ENCODE results near the gene PCDHA5. TPM values are rescaled to one million over a fixed set of nuclear protein-coding genes. Genes with fewer than 3 reads are reported as not detected.
A peak's percentile ranks its signal among the peaks of the same experiment; 100 is the strongest.

The PCDHA5 gene
- total and polyA plus RNA-seq, 2 experiments from 2014 or later = 0.15 to 2.5 TPM

- Histone ChIP-seq H3K27me3 (no peaks in the 10 kb centered on the region), H3K79me2 (peaks cover 11% of the 10 kb centered on the region), H2AFZ (no peak overlapping the region), H3K9me3 (ENCODE audit: low read depth) (peaks cover 16% of the 10 kb centered on the region), H3K4me1 (ENCODE audit: insufficient read depth) (no peaks in the 10 kb centered on the region), H3K4me3 (no peak overlapping the region), H3K9me2 (replicated peaks; ENCODE audit: insufficient read depth) (no peaks in the 10 kb centered on the region), H3K4me2 (peak overlapping the region; percentile 54), H3K36me3 (replicated peaks; ENCODE audit: insufficient read depth, low read depth) (no peaks in the 10 kb centered on the region), H4K20me1 (ENCODE audit: insufficient read depth, poor library complexity, severe bottlenecking) (no peaks in the 10 kb centered on the region), H3K27ac (no peak overlapping the region)
- DNase-seq (ENCODE audit: low spot score) = no peak
- TF ChIP-seq CTCF (IDR thresholded peaks at IDR 0.05; ENCODE audit: poor library complexity) = peak; percentile 5
- no peak for TF ChIP-seq EZH2 (IDR thresholded peaks at IDR 0.05; ENCODE audit: borderline replicate concordance)
- 95% methylated on average over 5 of the region's 5 CpGs for WGBS (ENCODE audit: low lambda C conversion rate, missing lambda C conversion rate)
These were observed 48.1 kb downstream of the PCDHA5 start for GRCh38 chr5:140869555-140869886.

GRCh38 chr5:140870221-140871201 lies 49.1 kb downstream of the PCDHA5 start:
- no peak overlapping the region for H3K4me3 ChIP-seq
- H3K79me2 ChIP-seq = peaks cover 11% of the 10 kb centered on the region
- TF ChIP-seq CTCF (IDR thresholded peaks at IDR 0.05; ENCODE audit: poor library complexity) = no peak
- no peak for TF ChIP-seq EZH2phosphoT487 (IDR thresholded peaks at IDR 0.05; ENCODE audit: low read depth, severe bottlenecking, unreplicated experiment)
- TF ChIP-seq EZH2 (IDR thresholded peaks at IDR 0.05; ENCODE audit: borderline replicate concordance) = no peak
- no peaks in the 10 kb centered on the region for H4K20me1 ChIP-seq (ENCODE audit: insufficient read depth, poor library complexity, severe bottlenecking)
- H3K27me3 ChIP-seq = no peaks in the 10 kb centered on the region
- peaks cover 16% of the 10 kb centered on the region for H3K9me3 ChIP-seq (ENCODE audit: low read depth)
- no peak overlapping the region for H3K4me2 ChIP-seq
- H3K4me1 ChIP-seq (ENCODE audit: insufficient read depth) = no peaks in the 10 kb centered on the region
- DNase-seq (ENCODE audit: low spot score) = no peak
- no peaks in the 10 kb centered on the region for H3K36me3 ChIP-seq (replicated peaks; ENCODE audit: insufficient read depth, low read depth)
- no peaks in the 10 kb centered on the region for H3K9me2 ChIP-seq (replicated peaks; ENCODE audit: insufficient read depth)
- H3K27ac ChIP-seq = no peak overlapping the region
- H2AFZ ChIP-seq = no peak overlapping the region
- whole genome bisulfite sequencing (ENCODE audit: low lambda C conversion rate, missing lambda C conversion rate) = 98% methylated on average over 102 of the region's 114 CpGs

Other genes with a start within 250 kb of the PCDHA5 start
- gene CD14, start 188.4 kb upstream of the PCDHA5 start, total RNA-seq = 0.84 and 2.3 TPM in 2 replicates
- gene CD14, start 188.4 kb upstream of the PCDHA5 start, polyA plus RNA-seq = 0.45 and 1.9 TPM in 2 replicates
- 10.0 and 25.8 TPM in 2 replicates for gene TMCO6, start 182.2 kb upstream of the PCDHA5 start, total RNA-seq
- gene TMCO6, start 182.2 kb upstream of the PCDHA5 start, polyA plus RNA-seq = 9.3 and 13.1 TPM in 2 replicates
- 82.7 and 82.9 TPM in 2 replicates for gene NDUFA2, start 174.0 kb upstream of the PCDHA5 start, total RNA-seq
- gene NDUFA2, start 174.0 kb upstream of the PCDHA5 start, polyA plus RNA-seq = 161 and 182 TPM in 2 replicates
- 68.7 and 72.2 TPM in 2 replicates for gene IK, start 173.8 kb upstream of the PCDHA5 start, total RNA-seq
- 75.0 and 83.2 TPM in 2 replicates for gene IK, start 173.8 kb upstream of the PCDHA5 start, polyA plus RNA-seq
- gene WDR55, start 156.7 kb upstream of the PCDHA5 start, total RNA-seq = 21.2 and 21.4 TPM in 2 replicates
- gene WDR55, start 156.7 kb upstream of the PCDHA5 start, polyA plus RNA-seq = 23.0 and 25.6 TPM in 2 replicates
- gene DND1, start 148.0 kb upstream of the PCDHA5 start, total RNA-seq = 0.36 and 1.3 TPM in 2 replicates
- gene DND1, start 148.0 kb upstream of the PCDHA5 start, polyA plus RNA-seq = 0.52 and 0.85 TPM in 2 replicates
- gene HARS1, start 130.2 kb upstream of the PCDHA5 start, total RNA-seq = 40.0 and 41.1 TPM in 2 replicates
- 56.6 and 58.8 TPM in 2 replicates for gene HARS1, start 130.2 kb upstream of the PCDHA5 start, polyA plus RNA-seq
- 22.8 and 26.9 TPM in 2 replicates for gene HARS2, start 130.2 kb upstream of the PCDHA5 start, total RNA-seq
- 28.6 and 32.3 TPM in 2 replicates for gene HARS2, start 130.2 kb upstream of the PCDHA5 start, polyA plus RNA-seq
- gene ZMAT2, start 121.2 kb upstream of the PCDHA5 start, total RNA-seq = 37.7 and 40.9 TPM in 2 replicates
- gene ZMAT2, start 121.2 kb upstream of the PCDHA5 start, polyA plus RNA-seq = 29.5 and 47.6 TPM in 2 replicates
- gene PCDHA1, start 35.5 kb upstream of the PCDHA5 start, total RNA-seq = 0.04 TPM in 1 of 2 replicates, not detected in the other
- gene PCDHA1, start 35.5 kb upstream of the PCDHA5 start, polyA plus RNA-seq = not detected in 2 replicates
- gene PCDHA2, start 26.8 kb upstream of the PCDHA5 start, total RNA-seq = 2.3 and 3.9 TPM in 2 replicates
- 2.0 and 2.6 TPM in 2 replicates for gene PCDHA2, start 26.8 kb upstream of the PCDHA5 start, polyA plus RNA-seq
- 0.84 and 1.1 TPM in 2 replicates for gene PCDHA3, start 20.6 kb upstream of the PCDHA5 start, total RNA-seq
- 0.12 and 0.49 TPM in 2 replicates for gene PCDHA3, start 20.6 kb upstream of the PCDHA5 start, polyA plus RNA-seq
- gene PCDHA4, start 14.5 kb upstream of the PCDHA5 start, total RNA-seq = 25.2 and 30.0 TPM in 2 replicates
- 9.1 and 12.3 TPM in 2 replicates for gene PCDHA4, start 14.5 kb upstream of the PCDHA5 start, polyA plus RNA-seq
- gene PCDHA6, start 6.3 kb downstream of the PCDHA5 start, total RNA-seq = 3.2 and 3.4 TPM in 2 replicates
- 0.27 and 0.38 TPM in 2 replicates for gene PCDHA6, start 6.3 kb downstream of the PCDHA5 start, polyA plus RNA-seq
- gene PCDHA7, start 12.7 kb downstream of the PCDHA5 start, total RNA-seq = 1.7 and 3.3 TPM in 2 replicates
- 0.11 and 0.95 TPM in 2 replicates for gene PCDHA7, start 12.7 kb downstream of the PCDHA5 start, polyA plus RNA-seq
- gene PCDHA8, start 19.6 kb downstream of the PCDHA5 start, total RNA-seq = 1.6 and 1.9 TPM in 2 replicates
- 0.13 and 0.44 TPM in 2 replicates for gene PCDHA8, start 19.6 kb downstream of the PCDHA5 start, polyA plus RNA-seq
- gene PCDHA9, start 26.8 kb downstream of the PCDHA5 start, total RNA-seq = 1.5 and 2.5 TPM in 2 replicates
- gene PCDHA9, start 26.8 kb downstream of the PCDHA5 start, polyA plus RNA-seq = 0.57 and 0.90 TPM in 2 replicates
- gene PCDHA10, start 34.3 kb downstream of the PCDHA5 start, total RNA-seq = 9.7 and 13.8 TPM in 2 replicates
- gene PCDHA10, start 34.3 kb downstream of the PCDHA5 start, polyA plus RNA-seq = 7.4 and 7.7 TPM in 2 replicates
- 1.8 and 4.5 TPM in 2 replicates for gene PCDHA11, start 47.3 kb downstream of the PCDHA5 start, total RNA-seq
- gene PCDHA11, start 47.3 kb downstream of the PCDHA5 start, polyA plus RNA-seq = 2.5 TPM in 2 replicates
- 18.7 TPM in 2 replicates for gene PCDHA12, start 53.7 kb downstream of the PCDHA5 start, total RNA-seq
- gene PCDHA12, start 53.7 kb downstream of the PCDHA5 start, polyA plus RNA-seq = 7.2 and 7.8 TPM in 2 replicates
- 4.1 and 4.3 TPM in 2 replicates for gene PCDHA13, start 60.5 kb downstream of the PCDHA5 start, total RNA-seq
- 0.27 and 1.2 TPM in 2 replicates for gene PCDHA13, start 60.5 kb downstream of the PCDHA5 start, polyA plus RNA-seq
- gene PCDHAC1, start 104.7 kb downstream of the PCDHA5 start, total RNA-seq = 6.3 and 7.0 TPM in 2 replicates
- 0.41 and 1.3 TPM in 2 replicates for gene PCDHAC1, start 104.7 kb downstream of the PCDHA5 start, polyA plus RNA-seq
- gene PCDHAC2, start 144.9 kb downstream of the PCDHA5 start, total RNA-seq = 6.8 and 11.3 TPM in 2 replicates
- 5.4 and 6.4 TPM in 2 replicates for gene PCDHAC2, start 144.9 kb downstream of the PCDHA5 start, polyA plus RNA-seq
- gene PCDHB1, start 229.8 kb downstream of the PCDHA5 start, total RNA-seq = 0.16 and 0.17 TPM in 2 replicates
- not detected in 2 replicates for gene PCDHB1, start 229.8 kb downstream of the PCDHA5 start, polyA plus RNA-seq

Data from hepatocyte (in vitro differentiated cells).